Transverse colon (tissue), 4 donors: Measurements from ENCODE around the gene WDR48.

ENCODE experiments used
- EP300 ChIP-seq: sonication (generic); formaldehyde crosslinking; IDR thresholded peaks from one replicate; pipeline ENCODE4 v1.6.1; 2017; ENCODE audit warnings: antibody characterized with exemption, low read depth
- POLR2AphosphoS5 ChIP-seq, 3 donors: sonication (generic); formaldehyde crosslinking; IDR thresholded peaks; one replicate each; pipeline ENCODE4 v1.6.1; 2016; ENCODE audit warnings: antibody characterized with exemption in 3 of 3
- TF ChIP-seq, protein P1 (sequence below), 5 experiments: fragments of 200-600 bp in 3 of 5; fragments of 450-650 bp in 2 of 5; sonication (generic) in 3 of 5; IDR thresholded peaks; 1 replicate in 2 of 5; 2 replicates in 3 of 5; pipeline ENCODE4 v1.5.1; 2016 to 2017; ENCODE audit warnings: antibody characterized with exemption in 5 of 5, inconsistent platforms in 3 of 5, mild to moderate bottlenecking in 2 of 5, moderate library complexity in 1 of 5

DNA sequence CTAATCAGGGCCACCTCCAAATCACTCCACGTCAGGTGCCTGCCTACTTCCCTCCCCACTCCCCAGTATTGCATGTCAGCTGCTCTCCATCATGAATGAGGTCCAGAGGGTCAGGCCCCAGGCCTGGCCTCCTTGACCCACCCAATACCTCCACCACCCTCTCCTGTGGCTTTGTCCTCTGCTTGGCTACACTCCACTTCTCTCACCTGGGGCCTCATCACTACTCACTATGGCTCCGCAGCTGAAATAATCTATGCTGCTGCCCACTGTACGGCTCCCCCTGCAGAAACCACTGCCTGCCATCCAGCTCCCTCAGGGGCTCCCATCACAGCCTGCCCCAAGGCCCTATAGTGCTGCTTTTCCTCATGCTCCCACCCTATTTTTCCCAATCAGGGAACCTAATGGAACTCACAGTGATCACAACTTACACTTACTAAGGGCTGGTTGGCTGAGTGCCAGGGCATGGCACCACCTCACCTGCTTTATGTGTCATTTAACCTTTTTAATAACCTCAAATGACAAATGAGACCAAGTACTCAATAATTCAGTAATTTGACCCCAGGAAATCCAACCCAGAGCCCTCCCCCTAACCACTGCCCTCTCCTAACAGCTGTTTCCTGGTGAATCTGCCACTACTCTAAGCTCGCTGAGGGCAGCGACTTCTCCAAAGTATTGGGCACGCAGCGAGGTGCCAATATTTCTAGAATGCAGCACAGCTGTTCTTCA, 53.3 kb downstream of the WDR48 start:
- TF ChIP-seq, protein P1, sequence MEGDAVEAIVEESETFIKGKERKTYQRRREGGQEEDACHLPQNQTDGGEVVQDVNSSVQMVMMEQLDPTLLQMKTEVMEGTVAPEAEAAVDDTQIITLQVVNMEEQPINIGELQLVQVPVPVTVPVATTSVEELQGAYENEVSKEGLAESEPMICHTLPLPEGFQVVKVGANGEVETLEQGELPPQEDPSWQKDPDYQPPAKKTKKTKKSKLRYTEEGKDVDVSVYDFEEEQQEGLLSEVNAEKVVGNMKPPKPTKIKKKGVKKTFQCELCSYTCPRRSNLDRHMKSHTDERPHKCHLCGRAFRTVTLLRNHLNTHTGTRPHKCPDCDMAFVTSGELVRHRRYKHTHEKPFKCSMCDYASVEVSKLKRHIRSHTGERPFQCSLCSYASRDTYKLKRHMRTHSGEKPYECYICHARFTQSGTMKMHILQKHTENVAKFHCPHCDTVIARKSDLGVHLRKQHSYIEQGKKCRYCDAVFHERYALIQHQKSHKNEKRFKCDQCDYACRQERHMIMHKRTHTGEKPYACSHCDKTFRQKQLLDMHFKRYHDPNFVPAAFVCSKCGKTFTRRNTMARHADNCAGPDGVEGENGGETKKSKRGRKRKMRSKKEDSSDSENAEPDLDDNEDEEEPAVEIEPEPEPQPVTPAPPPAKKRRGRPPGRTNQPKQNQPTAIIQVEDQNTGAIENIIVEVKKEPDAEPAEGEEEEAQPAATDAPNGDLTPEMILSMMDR (IDR thresholded peaks at IDR 0.05), result no peak
- TF ChIP-seq POLR2AphosphoS5 (IDR thresholded peaks at IDR 0.05), result no peak
- no peak for TF ChIP-seq EP300
